ENCODE data around the gene GALNT14. TPM values are rescaled to one million over a fixed set of nuclear protein-coding genes. Genes with fewer than 3 reads are reported as not detected.

Gene GALNT14
- total RNA-seq, 1 experiment from 2014 or later: 2.7 TPM

DNA sequence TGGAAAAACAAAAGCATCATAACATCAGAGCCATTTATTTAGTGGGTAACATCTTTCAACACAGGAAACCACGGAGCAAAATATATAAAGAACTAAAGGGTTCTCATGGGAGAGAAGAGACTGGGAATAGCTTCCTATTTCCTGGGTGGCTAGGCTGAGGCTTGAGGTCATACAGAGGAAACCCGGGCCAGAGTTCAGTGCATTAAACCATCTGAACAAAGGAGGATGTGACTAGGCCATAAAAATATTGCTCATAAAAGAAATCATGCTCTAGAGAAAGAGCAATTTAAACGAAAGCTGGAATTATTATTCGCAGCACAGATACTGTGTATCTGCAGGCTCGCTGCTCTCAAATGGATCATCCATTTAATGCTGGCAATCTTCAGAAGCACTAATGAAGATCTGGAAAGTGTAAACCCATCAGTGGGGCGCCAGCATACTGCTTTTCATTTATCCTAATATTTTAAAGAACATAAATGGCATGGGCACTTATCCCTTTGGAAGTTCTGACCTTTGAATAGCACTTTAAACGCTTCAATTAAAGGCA is 83.3 kb downstream of the GALNT14 start:
- H4K5ac ChIP-seq (ENCODE audit: insufficient read length, low read depth, low read length): no peak overlapping the region
- no peak overlapping the region for H3K23ac ChIP-seq (ENCODE audit: insufficient read length, low read depth, low read length)
- no peak overlapping the region for H3T11ph ChIP-seq (ENCODE audit: low read length)
- H4K91ac ChIP-seq (ENCODE audit: insufficient read length, low read depth, low read length): no peak overlapping the region
- H3K27ac Mint-ChIP-seq: no peak overlapping the region
- no peak overlapping the region for H3K14ac ChIP-seq (ENCODE audit: insufficient read depth, low read length)
- H3K56ac ChIP-seq (ENCODE audit: insufficient read length, low read depth, low read length): no peak overlapping the region
- H2AK5ac ChIP-seq (ENCODE audit: insufficient read length, low read length): no peak overlapping the region
- no peaks in the 10 kb centered on the region for H3K23me2 ChIP-seq (ENCODE audit: insufficient read length, low read depth, low read length, poor library complexity, severe bottlenecking)
- H3K4me2 ChIP-seq (ENCODE audit: insufficient read depth, insufficient read length, low read length): no peak overlapping the region
- WGBS (ENCODE audit: extremely low coverage, insufficient read length, low lambda C conversion rate): no CpG with 5 or more reads among the region's 7 CpGs
- no peaks in the 10 kb centered on the region; the same call in 1 of the 2 replicates for H3K27me3 Mint-ChIP-seq (ENCODE audit: low read depth)
- no peaks in the 10 kb centered on the region for H3K27me3 ChIP-seq (ENCODE audit: insufficient read depth, low read length)
- no peak overlapping the region for H2BK20ac ChIP-seq (ENCODE audit: low read depth, low read length, poor library complexity, severe bottlenecking)
- no peaks in the 10 kb centered on the region for H3K9me3 ChIP-seq (ENCODE audit: control insufficient read depth, low read depth, low read length)
- no peak overlapping the region for H3K27ac ChIP-seq (ENCODE audit: insufficient read length, low read depth, low read length)
- no peak overlapping the region for H3K9ac ChIP-seq (ENCODE audit: extremely low read depth, insufficient read length, low read length)
- no peaks in the 10 kb centered on the region for H3K79me2 ChIP-seq (ENCODE audit: insufficient read depth, low read length)
- no peak for DNase-seq
- TF ChIP-seq, protein P1, sequence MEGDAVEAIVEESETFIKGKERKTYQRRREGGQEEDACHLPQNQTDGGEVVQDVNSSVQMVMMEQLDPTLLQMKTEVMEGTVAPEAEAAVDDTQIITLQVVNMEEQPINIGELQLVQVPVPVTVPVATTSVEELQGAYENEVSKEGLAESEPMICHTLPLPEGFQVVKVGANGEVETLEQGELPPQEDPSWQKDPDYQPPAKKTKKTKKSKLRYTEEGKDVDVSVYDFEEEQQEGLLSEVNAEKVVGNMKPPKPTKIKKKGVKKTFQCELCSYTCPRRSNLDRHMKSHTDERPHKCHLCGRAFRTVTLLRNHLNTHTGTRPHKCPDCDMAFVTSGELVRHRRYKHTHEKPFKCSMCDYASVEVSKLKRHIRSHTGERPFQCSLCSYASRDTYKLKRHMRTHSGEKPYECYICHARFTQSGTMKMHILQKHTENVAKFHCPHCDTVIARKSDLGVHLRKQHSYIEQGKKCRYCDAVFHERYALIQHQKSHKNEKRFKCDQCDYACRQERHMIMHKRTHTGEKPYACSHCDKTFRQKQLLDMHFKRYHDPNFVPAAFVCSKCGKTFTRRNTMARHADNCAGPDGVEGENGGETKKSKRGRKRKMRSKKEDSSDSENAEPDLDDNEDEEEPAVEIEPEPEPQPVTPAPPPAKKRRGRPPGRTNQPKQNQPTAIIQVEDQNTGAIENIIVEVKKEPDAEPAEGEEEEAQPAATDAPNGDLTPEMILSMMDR (conservative IDR thresholded peaks at IDR 0.05): no peak
- H3K18ac ChIP-seq (ENCODE audit: insufficient read length, low read depth, low read length): no peak overlapping the region
- H4K8ac ChIP-seq (replicated peaks; ENCODE audit: insufficient read length, low read depth, low read length): no peak overlapping the region
- H3K79me1 ChIP-seq (ENCODE audit: insufficient read depth, low read depth, low read length, poor library complexity, severe bottlenecking): no peaks in the 10 kb centered on the region
- H3K4me1 Mint-ChIP-seq: no peaks in the 10 kb centered on the region
- H2AFZ ChIP-seq (ENCODE audit: low read length): no peak overlapping the region
- no peaks in the 10 kb centered on the region for H4K20me1 ChIP-seq (ENCODE audit: control insufficient read depth, insufficient read depth, insufficient read length)
- no peak overlapping the region for H2BK5ac ChIP-seq (ENCODE audit: insufficient read length, low read length)
- H2BK120ac ChIP-seq (ENCODE audit: low read depth, low read length, poor library complexity, severe bottlenecking): no peak overlapping the region
- no peak overlapping the region for H3K4ac ChIP-seq (ENCODE audit: low read depth, low read length)
- no peaks in the 10 kb centered on the region for H3K36me3 Mint-ChIP-seq (ENCODE audit: insufficient read depth in 1 of 3, low read depth in 3 of 3)
- no peak overlapping the region for H2BK12ac ChIP-seq (ENCODE audit: insufficient read length, low read depth, low read length)
- no peak overlapping the region for H3K4me3 Mint-ChIP-seq
- H2BK15ac ChIP-seq (ENCODE audit: low read depth, low read length): no peak overlapping the region
- H3K9me3 Mint-ChIP-seq: no peaks in the 10 kb centered on the region
- H3K4me1 ChIP-seq (ENCODE audit: insufficient read depth, low read length): no peaks in the 10 kb centered on the region

Data from H9 (cell line).